Hippocampal formation (tissue), 2 donors: ENCODE measurements around the gene NCR1.
"Not testable (repeated sequence)": the region's sequence is repeated elsewhere in the genome, so short reads cannot be mapped to it uniquely, and the experiment has no call there.

Experiments
- DNase-seq, 2 donors: peaks; one replicate each; lab custom pipeline; 2025; lab: John Stamatoyannopoulos, UW

The NCR1 gene

GRCh38 chr19:54907899-54908298 is 2.0 kb downstream of the NCR1 start:
- DNase-seq: not testable (repeated sequence)

- no peak for DNase-seq
Observed at GRCh38 chr19:54916822-54917221, 10.9 kb downstream of the NCR1 start.

GRCh38 chr19:54918499-54918898 is 12.6 kb downstream of the NCR1 start:
- no peak for DNase-seq

- DNase-seq: not testable (repeated sequence)
Observed at GRCh38 chr19:54919646-54920563, 14.0 kb downstream of the NCR1 start.

- DNase-seq: no peak
Observed at GRCh38 chr19:54921082-54921481, 15.1 kb downstream of the NCR1 start.

GRCh38 chr19:54923276-54923675 is 17.3 kb downstream of the NCR1 start:
- DNase-seq: no peak

GRCh38 chr19:54928299-54928698 is 22.4 kb downstream of the NCR1 start:
- no peak for DNase-seq

GRCh38 chr19:54937926-54938325 is 32.0 kb downstream of the NCR1 start:
- no peak for DNase-seq

- DNase-seq: no peak
Observed at GRCh38 chr19:54938906-54939305, 33.0 kb downstream of the NCR1 start.

- not testable (repeated sequence) for DNase-seq
Observed at GRCh38 chr19:54939538-54939937, 33.6 kb downstream of the NCR1 start.

- DNase-seq: not testable (repeated sequence)
Observed at GRCh38 chr19:54943772-54944361, 37.9 kb downstream of the NCR1 start.

GRCh38 chr19:54947381-54947780 is 41.4 kb downstream of the NCR1 start, which contains the start of gene NLRP7:
Gene NLRP7, minus strand, starts transcription at chr19:54947530.
- no peak for DNase-seq

- no peak for DNase-seq
Observed at GRCh38 chr19:54949412-54949811, 43.5 kb downstream of the NCR1 start.

- not testable (repeated sequence) for DNase-seq
Observed at GRCh38 chr19:54950580-54950979, 44.6 kb downstream of the NCR1 start.

GRCh38 chr19:54952591-54953344 is 46.8 kb downstream of the NCR1 start:
- DNase-seq: peak; percentile 4 to 20

- DNase-seq: not testable (repeated sequence)
Observed at GRCh38 chr19:54953345-54953713, 47.4 kb downstream of the NCR1 start.

- DNase-seq: no peak
Observed at GRCh38 chr19:54955376-54955775, 49.4 kb downstream of the NCR1 start.

- no peak for DNase-seq
Observed at GRCh38 chr19:54959840-54960239, 53.9 kb downstream of the NCR1 start.
